Fibroblast of skin of scalp (primary cell): ENCODE measurements around the gene ZNF568.

ENCODE experiments used
- DNase-seq: peaks from one replicate; pipeline ENCODE4 v3.0.0-alpha.2; 2013

Gene ZNF568

DNA sequence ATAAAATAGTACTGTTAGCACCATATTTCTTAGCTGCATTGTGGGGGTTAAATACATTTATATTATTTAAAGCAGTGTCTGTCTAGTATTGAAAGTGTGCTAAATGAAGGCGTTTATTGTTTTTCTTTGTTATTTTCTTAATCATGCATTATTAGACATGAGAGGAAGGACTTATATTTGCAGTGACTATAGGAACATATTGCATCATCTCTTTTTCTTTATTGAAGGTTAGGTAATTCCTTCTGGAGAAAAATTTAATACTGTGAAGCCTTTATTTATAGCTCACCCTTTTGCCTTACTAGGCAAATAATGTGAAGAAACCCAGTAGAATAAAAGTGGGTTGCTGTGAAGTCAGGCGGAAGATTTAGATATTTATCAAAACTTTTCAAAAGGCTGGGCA lies 83.2 kb downstream of the ZNF568 start:
- DNase-seq = no peak

DNA sequence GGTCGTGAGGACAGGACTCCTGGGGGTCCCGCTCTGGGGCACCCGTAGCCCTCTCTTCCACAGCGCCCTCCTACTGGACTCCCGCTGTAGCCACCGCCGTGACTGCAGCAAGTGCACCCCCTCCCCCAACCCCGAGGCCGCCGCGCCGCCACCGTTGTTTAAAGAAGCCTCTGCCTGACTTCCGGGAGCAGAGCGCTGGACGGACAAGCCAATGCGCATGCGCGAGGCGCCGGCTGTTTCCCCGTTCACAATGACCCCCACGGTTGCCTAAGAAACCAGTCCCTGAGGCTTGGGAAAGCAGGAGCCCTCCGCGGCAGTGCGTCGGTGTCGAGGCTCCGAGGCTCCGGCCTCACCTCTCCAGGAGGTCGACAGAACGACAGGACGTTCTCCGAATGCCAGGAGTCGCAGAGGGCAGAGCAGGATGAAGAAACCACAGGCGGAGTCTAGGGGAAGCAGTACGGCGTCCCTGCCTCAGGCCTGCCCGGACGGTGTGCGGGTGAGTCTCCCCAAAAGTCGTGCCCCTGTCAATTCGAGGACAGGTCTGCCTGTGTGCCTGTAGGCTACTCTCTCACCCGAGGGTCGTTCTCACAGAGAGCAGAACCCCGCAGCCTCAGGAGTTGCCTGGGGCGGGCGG lies 91.6 kb downstream of the ZNF568 start:
- peak; percentile 65 for DNase-seq

DNA sequence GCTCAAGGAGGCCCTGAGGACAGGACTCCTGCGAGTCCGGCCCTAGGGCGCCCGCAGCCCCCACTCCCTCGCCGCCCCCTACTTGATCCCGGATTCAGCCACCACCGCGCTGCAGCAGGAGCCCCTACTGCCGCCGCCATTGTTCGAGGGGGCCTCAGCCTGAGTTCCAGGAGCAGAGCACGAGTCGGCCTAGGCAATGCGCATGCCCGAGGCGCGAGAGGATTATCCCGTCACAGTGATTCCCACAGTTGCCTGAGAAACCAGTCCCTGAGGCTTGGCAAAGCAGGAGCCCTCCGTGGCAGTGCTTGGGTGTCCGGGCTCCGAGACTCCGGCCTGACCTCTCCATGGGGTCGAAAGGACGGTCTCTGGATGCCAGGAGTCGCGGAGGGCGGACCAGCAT lies 93.7 kb downstream of the ZNF568 start:
- no peak for DNase-seq

DNA sequence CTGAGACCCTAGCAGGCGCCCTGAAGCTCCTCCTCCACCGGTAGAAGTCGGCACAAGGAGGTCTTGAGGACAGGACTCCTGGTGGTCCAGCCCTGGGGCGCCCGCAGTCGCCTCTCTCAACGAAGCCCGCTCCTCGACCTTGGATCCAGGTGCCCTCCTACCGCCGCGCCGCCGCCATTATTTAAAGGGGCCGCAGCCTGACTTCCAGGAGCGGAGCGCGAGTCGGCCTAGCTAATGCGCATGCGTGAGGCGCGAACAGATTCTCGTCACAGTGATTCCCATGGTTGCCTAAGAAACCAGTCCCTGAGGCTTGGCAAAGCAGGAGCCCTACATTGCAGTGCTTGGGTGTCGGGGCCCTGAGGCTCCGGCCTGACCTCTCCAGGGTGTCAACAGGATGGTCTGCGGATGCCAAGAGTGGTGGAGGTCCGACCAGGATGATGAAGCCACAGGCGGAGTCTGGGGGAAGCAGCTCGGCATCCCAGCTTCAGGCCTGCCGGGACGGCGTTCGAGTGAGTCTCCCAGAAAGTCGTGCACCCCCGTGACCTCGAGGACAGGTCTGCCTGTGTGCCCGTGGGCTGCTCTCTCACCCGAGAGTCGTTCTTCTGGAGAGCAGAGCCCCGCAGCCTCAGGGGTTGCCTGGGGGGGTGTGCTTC lies 96.1 kb downstream of the ZNF568 start:
- no peak for DNase-seq

DNA sequence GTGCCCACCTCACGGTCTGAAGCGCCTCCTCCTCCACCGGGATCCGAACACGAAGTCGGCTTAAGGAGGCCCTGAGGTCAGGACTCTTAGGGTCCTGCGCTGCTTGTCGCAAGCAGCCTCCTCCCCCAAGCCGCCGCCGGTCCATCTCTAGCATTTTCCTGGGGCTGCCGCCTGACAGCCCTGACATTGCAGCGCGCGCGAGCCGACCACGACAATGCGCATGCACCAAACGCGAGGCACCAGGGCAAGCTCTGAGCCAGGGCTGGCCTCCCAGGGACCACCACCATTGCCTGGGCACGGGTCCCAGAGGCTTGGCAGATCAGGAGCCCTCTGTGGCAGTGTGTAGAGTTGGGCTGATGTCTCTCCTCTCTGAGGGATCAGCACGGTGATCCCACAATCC lies 98.3 kb downstream of the ZNF568 start:
- DNase-seq = no peak

DNA sequence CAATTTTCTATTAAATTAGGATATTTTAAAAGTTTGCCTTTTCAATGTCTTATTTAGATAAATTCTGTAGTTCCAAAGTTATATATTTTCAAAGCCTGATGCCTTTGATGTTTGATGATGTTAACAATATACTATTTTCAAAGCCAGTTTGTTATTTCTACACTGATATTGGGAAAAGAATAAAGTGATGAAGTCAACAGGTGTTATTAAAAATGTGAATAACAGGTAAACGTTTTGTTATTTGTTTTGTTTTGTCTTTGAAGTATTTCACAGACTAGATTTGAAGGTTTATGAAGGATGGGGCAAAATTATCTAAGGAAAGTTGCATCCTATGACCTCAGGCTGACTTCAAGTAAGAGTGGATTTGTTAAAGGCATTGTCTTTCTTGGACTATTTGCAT lies 129.0 kb downstream of the ZNF568 start:
- DNase-seq = no peak
